K562 (cell line): ENCODE measurements around the gene TMEM222. TPM values are rescaled to one million over a fixed set of nuclear protein-coding genes. Genes with fewer than 3 reads are reported as not detected.

Source experiments
- ARID4B ChIP-seq: sonication (generic); formaldehyde crosslinking; IDR thresholded peaks from 2 replicates; pipeline ENCODE4 v1.8.0; 2022; ENCODE audit warnings: mild to moderate bottlenecking, missing genetic modification reagents
- CHD1 ChIP-seq: fragments of 200-600 bp; sonication (generic); IDR thresholded peaks from one replicate; pipeline ENCODE4 v1.6.1; 2012; ENCODE audit warnings: mild to moderate bottlenecking, moderate library complexity, low read length, inconsistent platforms
- FOXA1 ChIP-seq: fragments of 450-650 bp; IDR thresholded peaks from 2 replicates; pipeline ENCODE4 v1.6.1; 2016; ENCODE audit warnings: mild to moderate bottlenecking, borderline replicate concordance
- GABPB1 ChIP-seq: sonication (generic); formaldehyde crosslinking; IDR thresholded peaks from 2 replicates; pipeline ENCODE4 v1.8.0; 2022; ENCODE audit warnings: mild to moderate bottlenecking, missing genetic modification reagents
- IRF1 ChIP-seq: sonication (generic); formaldehyde crosslinking; IDR thresholded peaks from 2 replicates; pipeline ENCODE4 v1.8.0; 2022; ENCODE audit warnings: missing genetic modification reagents, mild to moderate bottlenecking, borderline replicate concordance
- KHSRP ChIP-seq: fragments of 450-650 bp; IDR thresholded peaks from 2 replicates; pipeline ENCODE4 v1.6.1; 2017
- MBD1 ChIP-seq: fragments of 250-450 bp; sonication (Bioruptor Pico); IDR thresholded peaks from 2 replicates; pipeline ENCODE4 v1.8.0; 2022; ENCODE audit warnings: inconsistent platforms
- NFE2L1 ChIP-seq: fragments of 450-650 bp; IDR thresholded peaks from 2 replicates; pipeline ENCODE4 v1.6.1; 2016; ENCODE audit warnings: missing genetic modification characterization, low read depth, mild to moderate bottlenecking, missing compliant biosample characterization, moderate library complexity, borderline replicate concordance
- NFIX ChIP-seq: fragments of 250-450 bp; sonication (Bioruptor Pico); IDR thresholded peaks from 2 replicates; pipeline ENCODE4 v1.4.0; 2020; ENCODE audit warnings: low read depth, mild to moderate bottlenecking, moderate library complexity
- RAD21 ChIP-seq, 2 experiments: fragments of 250-450 bp in 1 of 2; fragments of 450-650 bp in 1 of 2; sonication (Bioruptor Pico) in 1 of 2; formaldehyde crosslinking in 1 of 2; IDR thresholded peaks in 1 of 2; conservative IDR thresholded peaks in 1 of 2; 2 replicates each; pipeline versions ENCODE4 v1.4.0 to v1.8.0; 2020 to 2022; ENCODE audit warnings: mild to moderate bottlenecking in 2 of 2, moderate library complexity in 1 of 2
- RERE ChIP-seq: sonication (generic); formaldehyde crosslinking; IDR thresholded peaks from 2 replicates; pipeline ENCODE4 v1.8.0; 2023; ENCODE audit warnings: missing genetic modification reagents, mild to moderate bottlenecking, borderline replicate concordance
- ZNF133 ChIP-seq: fragments of 250-450 bp; sonication (Bioruptor Pico); IDR thresholded peaks from 2 replicates; pipeline ENCODE4 v1.4.0; 2020; ENCODE audit warnings: mild to moderate bottlenecking
- ZNF224 ChIP-seq: sonication (generic); formaldehyde crosslinking; IDR thresholded peaks from 2 replicates; pipeline ENCODE4 v1.8.0; 2022; ENCODE audit warnings: mild to moderate bottlenecking, missing genetic modification reagents
- ZNF780A ChIP-seq: fragments of 250-450 bp; sonication (Bioruptor Pico); IDR thresholded peaks from 2 replicates; pipeline ENCODE4 v1.5.0; 2021; ENCODE audit warnings: mild to moderate bottlenecking
- polyA plus RNA-seq, 8 experiments: library from polyadenylated mRNA; depleted of rRNA in 4 of 8; stranded (reverse) in 5 of 8; unstranded in 3 of 8; fragments of >200 nt; fragmentation: Nextera tagmentation in 2 of 8; fragmentation: Illumina TruSeq in 1 of 8; extraction: Ambion mirVana in 2 of 8; extraction: Trizol in 1 of 8; gene quantifications; 2 replicates each; pipeline versions ENCODE4 v1.2.1 to v1.2.3, GENCODE V29; 2011 to 2014; ENCODE audit warnings: inconsistent platforms in 1 of 8, missing spikeins in 1 of 8
- total RNA-seq, 7 experiments: library from RNA; depleted of rRNA in 6 of 7; stranded (reverse); fragments of >200 nt in 6 of 7; fragmentation: Illumina TruSeq in 2 of 7; extraction: Trizol in 2 of 7; gene quantifications; 2 replicates each; pipeline versions ENCODE4 v1.2.1 to v1.2.3, GENCODE V29; 2011 to 2021; ENCODE audit warnings: low replicate concordance in 1 of 7

TMEM222 gene
- total and polyA plus RNA-seq, 9 of the 15 experiments (the other 6 are each of a cell fraction or from before 2014, with no cell fraction given) = 6.9 to 48.0 (median 32.8) TPM

- TF ChIP-seq ARID4B (CRISPR knock-in tag) (peak; percentile 98), KHSRP (no peak), RAD21 (CRISPR knock-in tag; conservative IDR thresholded peaks at IDR 0.05 in 1 of 2, IDR thresholded peaks at IDR 0.05 in 1 of 2) (peak in 1 of 2 experiments; percentile 19; a peak in 1 of 4 replicates), NFIX (CRISPR knock-in tag) (no peak), ZNF133 (no peak), CHD1 (peak; percentile 34), GABPB1 (CRISPR knock-in tag) (peak; percentile 100), RERE (CRISPR knock-in tag) (no peak), NFE2L1 (tag) (no peak), FOXA1 (no peak), MBD1 (CRISPR knock-in tag) (no peak), ZNF224 (CRISPR knock-in tag) (peak; percentile 88; the same call in 1 of the 2 replicates), IRF1 (CRISPR knock-in tag) (peak; percentile 92), ZNF780A (CRISPR knock-in tag) (no peak)
Measured at GRCh38 chr1:27321813-27322568, at the start of gene TMEM222 (continued).
